ENCODE measurements around the gene SKIDA1.
A peak's percentile ranks its signal among the peaks of the same experiment; 100 is the strongest.

Gene SKIDA1

GRCh38 chr10:21523557-21524008 lies 1.9 kb downstream of the SKIDA1 start:
- Histone ChIP-seq H3K4ac (ENCODE audit: low read depth, low read length) (no peak overlapping the region), H3K36me3 (ENCODE audit: control insufficient read depth, insufficient read depth, low read length) (no peaks in the 10 kb centered on the region), H2BK5ac (ENCODE audit: low read length) (no peak overlapping the region), H4K8ac (ENCODE audit: low read depth, low read length) (no peak overlapping the region), H3K27me3 (ENCODE audit: insufficient read depth, low read length, poor library complexity) (no peaks in the 10 kb centered on the region), H3K4me2 (ENCODE audit: low read length) (no peak overlapping the region), H3K79me2 (ENCODE audit: control insufficient read depth, insufficient read depth, low read length) (no peaks in the 10 kb centered on the region), H2BK120ac (ENCODE audit: low read depth, low read length) (peak overlapping the region; percentile 15), H3K4me3 (ENCODE audit: low read length) (no peak overlapping the region), H3K18ac (ENCODE audit: low read length) (no peak overlapping the region), H3K9ac (ENCODE audit: low read length) (peak overlapping the region; percentile 39), H3K79me1 (ENCODE audit: low read length) (no peaks in the 10 kb centered on the region), H3K4me1 (ENCODE audit: control insufficient read depth, low read depth, low read length) (peaks cover 15% of the 10 kb centered on the region), H3K56ac (ENCODE audit: low read length) (peak overlapping the region; percentile 74), H2AK5ac (ENCODE audit: low read length) (no peak overlapping the region), H2BK15ac (replicated peaks; ENCODE audit: low read depth) (no peak overlapping the region), H4K5ac (ENCODE audit: low read length) (no peak overlapping the region), H3K27ac (ENCODE audit: low read depth, low read length) (peak overlapping the region; percentile 47), H3K23ac (ENCODE audit: low read length) (no peak overlapping the region)
- DNase-seq: peak; percentile 85
- no CpG with 5 or more reads among the region's 3 CpGs for WGBS (ENCODE audit: extremely low coverage, insufficient coverage, low lambda C conversion rate)

GRCh38 chr10:21522631-21523406 lies 2.7 kb downstream of the SKIDA1 start:
- Histone ChIP-seq H3K79me2 (ENCODE audit: control insufficient read depth, insufficient read depth, low read length) (peaks cover 3% of the 10 kb centered on the region), H3K79me1 (ENCODE audit: low read length) (no peaks in the 10 kb centered on the region), H2BK15ac (replicated peaks; ENCODE audit: low read depth) (peak overlapping the region; percentile 59), H3K4me1 (ENCODE audit: control insufficient read depth, low read depth, low read length) (peaks cover 15% of the 10 kb centered on the region), H3K4me2 (ENCODE audit: low read length) (no peak overlapping the region), H3K4ac (ENCODE audit: low read depth, low read length) (no peak overlapping the region), H2BK120ac (ENCODE audit: low read depth, low read length) (no peak overlapping the region), H4K8ac (ENCODE audit: low read depth, low read length) (peak overlapping the region; percentile 65), H3K4me3 (ENCODE audit: low read length) (no peak overlapping the region), H4K5ac (ENCODE audit: low read length) (no peak overlapping the region), H3K23ac (ENCODE audit: low read length) (no peak overlapping the region), H3K27me3 (ENCODE audit: insufficient read depth, low read length, poor library complexity) (no peaks in the 10 kb centered on the region), H2BK5ac (ENCODE audit: low read length) (no peak overlapping the region), H3K36me3 (ENCODE audit: control insufficient read depth, insufficient read depth, low read length) (no peaks in the 10 kb centered on the region), H3K27ac (ENCODE audit: low read depth, low read length) (no peak overlapping the region), H2AK5ac (ENCODE audit: low read length) (no peak overlapping the region), H3K18ac (ENCODE audit: low read length) (peak overlapping the region; percentile 88), H3K9ac (ENCODE audit: low read length) (peak overlapping the region; percentile 30), H3K56ac (ENCODE audit: low read length) (peak overlapping the region; percentile 39)
- DNase-seq: peak; percentile 77
- no CpG with 5 or more reads among the region's 1 CpG for WGBS (ENCODE audit: extremely low coverage, insufficient coverage, low lambda C conversion rate)

- peaks cover 8% of the 10 kb centered on the region for H3K79me2 ChIP-seq (ENCODE audit: control insufficient read depth, insufficient read depth, low read length)
- no peaks in the 10 kb centered on the region for H3K36me3 ChIP-seq (ENCODE audit: control insufficient read depth, insufficient read depth, low read length)
- H3K18ac ChIP-seq (ENCODE audit: low read length): no peak overlapping the region
- WGBS (ENCODE audit: extremely low coverage, insufficient coverage, low lambda C conversion rate): no CpG with 5 or more reads among the region's 4 CpGs
- H2BK5ac ChIP-seq (ENCODE audit: low read length): no peak overlapping the region
- peaks cover 15% of the 10 kb centered on the region for H3K4me1 ChIP-seq (ENCODE audit: control insufficient read depth, low read depth, low read length)
- no peaks in the 10 kb centered on the region for H3K79me1 ChIP-seq (ENCODE audit: low read length)
- H3K9ac ChIP-seq (ENCODE audit: low read length): no peak overlapping the region
- H4K8ac ChIP-seq (ENCODE audit: low read depth, low read length): no peak overlapping the region
- H3K27me3 ChIP-seq (ENCODE audit: insufficient read depth, low read length, poor library complexity): no peaks in the 10 kb centered on the region
- no peak for DNase-seq
- no peak overlapping the region for H3K4me2 ChIP-seq (ENCODE audit: low read length)
- no peak overlapping the region for H3K27ac ChIP-seq (ENCODE audit: low read depth, low read length)
- H2BK15ac ChIP-seq (replicated peaks; ENCODE audit: low read depth): no peak overlapping the region
- no peak overlapping the region for H2AK5ac ChIP-seq (ENCODE audit: low read length)
- H3K23ac ChIP-seq (ENCODE audit: low read length): no peak overlapping the region
- H4K5ac ChIP-seq (ENCODE audit: low read length): no peak overlapping the region
- no peak overlapping the region for H3K56ac ChIP-seq (ENCODE audit: low read length)
- no peak overlapping the region for H2BK120ac ChIP-seq (ENCODE audit: low read depth, low read length)
- no peak overlapping the region for H3K4ac ChIP-seq (ENCODE audit: low read depth, low read length)
- H3K4me3 ChIP-seq (ENCODE audit: low read length): no peak overlapping the region
Measured at GRCh38 chr10:21521751-21522533, 3.5 kb downstream of the SKIDA1 start.

- DNase-seq: peak; percentile 25
- no peak overlapping the region for H2BK120ac ChIP-seq (ENCODE audit: low read depth, low read length)
- H3K27ac ChIP-seq (ENCODE audit: low read depth, low read length): no peak overlapping the region
- H3K23ac ChIP-seq (ENCODE audit: low read length): no peak overlapping the region
- no peak overlapping the region for H3K56ac ChIP-seq (ENCODE audit: low read length)
- no peak overlapping the region for H4K5ac ChIP-seq (ENCODE audit: low read length)
- H3K4ac ChIP-seq (ENCODE audit: low read depth, low read length): no peak overlapping the region
- H3K27me3 ChIP-seq (ENCODE audit: insufficient read depth, low read length, poor library complexity): no peaks in the 10 kb centered on the region
- peak overlapping the region; percentile 39 for H3K9ac ChIP-seq (ENCODE audit: low read length)
- H3K4me3 ChIP-seq (ENCODE audit: low read length): no peak overlapping the region
- no peaks in the 10 kb centered on the region for H3K36me3 ChIP-seq (ENCODE audit: control insufficient read depth, insufficient read depth, low read length)
- no peak overlapping the region for H2BK5ac ChIP-seq (ENCODE audit: low read length)
- H3K4me2 ChIP-seq (ENCODE audit: low read length): no peak overlapping the region
- H2AK5ac ChIP-seq (ENCODE audit: low read length): no peak overlapping the region
- no peak overlapping the region for H3K18ac ChIP-seq (ENCODE audit: low read length)
- peaks cover 15% of the 10 kb centered on the region for H3K4me1 ChIP-seq (ENCODE audit: control insufficient read depth, low read depth, low read length)
- peaks cover 13% of the 10 kb centered on the region for H3K79me2 ChIP-seq (ENCODE audit: control insufficient read depth, insufficient read depth, low read length)
- no peak overlapping the region for H2BK15ac ChIP-seq (replicated peaks; ENCODE audit: low read depth)
- H3K79me1 ChIP-seq (ENCODE audit: low read length): no peaks in the 10 kb centered on the region
- 100% methylated on average over 1 of the region's 8 CpGs for WGBS (ENCODE audit: extremely low coverage, insufficient coverage, low lambda C conversion rate)
- H4K8ac ChIP-seq (ENCODE audit: low read depth, low read length): no peak overlapping the region
Measured at GRCh38 chr10:21520949-21521348, 4.5 kb downstream of the SKIDA1 start.

- Histone ChIP-seq H2BK15ac (replicated peaks; ENCODE audit: low read depth) (no peak overlapping the region), H2BK5ac (ENCODE audit: low read length) (no peak overlapping the region), H3K9ac (ENCODE audit: low read length) (no peak overlapping the region), H3K4ac (ENCODE audit: low read depth, low read length) (peak overlapping the region; percentile 36), H3K4me3 (ENCODE audit: low read length) (no peak overlapping the region), H3K79me1 (ENCODE audit: low read length) (no peaks in the 10 kb centered on the region), H3K27me3 (ENCODE audit: insufficient read depth, low read length, poor library complexity) (no peaks in the 10 kb centered on the region), H3K79me2 (ENCODE audit: control insufficient read depth, insufficient read depth, low read length) (peaks cover 14% of the 10 kb centered on the region), H3K23ac (ENCODE audit: low read length) (no peak overlapping the region), H3K4me1 (ENCODE audit: control insufficient read depth, low read depth, low read length) (peaks cover 15% of the 10 kb centered on the region), H4K8ac (ENCODE audit: low read depth, low read length) (no peak overlapping the region), H3K4me2 (ENCODE audit: low read length) (no peak overlapping the region), H4K5ac (ENCODE audit: low read length) (no peak overlapping the region), H3K18ac (ENCODE audit: low read length) (no peak overlapping the region), H3K27ac (ENCODE audit: low read depth, low read length) (no peak overlapping the region), H2BK120ac (ENCODE audit: low read depth, low read length) (no peak overlapping the region), H2AK5ac (ENCODE audit: low read length) (no peak overlapping the region), H3K36me3 (ENCODE audit: control insufficient read depth, insufficient read depth, low read length) (no peaks in the 10 kb centered on the region), H3K56ac (ENCODE audit: low read length) (no peak overlapping the region)
- no peak for DNase-seq
Measured at GRCh38 chr10:21520509-21520908, 5.0 kb downstream of the SKIDA1 start.

Measured in mesendoderm (in vitro differentiated cells).